Ovary (tissue), 3 donors: ENCODE results near the gene CCL24.

Source experiments
- CTCF ChIP-seq, 3 donors: fragments of 450-650 bp in 2 of 3; fragments of 200-600 bp in 1 of 3; IDR thresholded peaks; one replicate each; pipeline versions ENCODE4 v1.5.1 to v1.8.0; 2016 to 2022; ENCODE audit warnings: antibody characterized with exemption in 3 of 3, mild to moderate bottlenecking in 1 of 3
- EP300 ChIP-seq: sonication (generic); formaldehyde crosslinking; IDR thresholded peaks from one replicate; pipeline ENCODE4 v1.6.1; 2017; ENCODE audit warnings: antibody characterized with exemption
- donor health status: DM: no; HTN: no; CAD: no.

- TF ChIP-seq CTCF (IDR thresholded peaks at IDR 0.05) (no peak), EP300 (no peak)
These were observed 36.6 kb upstream of the CCL24 start for GRCh38 chr7:75850235-75850634.
